ENCODE results near the gene GPR158.

The GPR158 gene

GRCh38 chr10:25388188-25388861 lies 213.5 kb downstream of the GPR158 start:
- DNase-seq (ENCODE audit: low read depth in 1 of 2, low spot score in 1 of 2): no peak

GRCh38 chr10:25388862-25389206 lies 214.0 kb downstream of the GPR158 start:
- no peak for DNase-seq (ENCODE audit: low read depth in 1 of 2, low spot score in 1 of 2)

GRCh38 chr10:25390733-25391132 lies 215.9 kb downstream of the GPR158 start:
- no peak for DNase-seq (ENCODE audit: low read depth in 1 of 2, low spot score in 1 of 2)

GRCh38 chr10:25392132-25392531 lies 217.3 kb downstream of the GPR158 start:
- no peak for DNase-seq (ENCODE audit: low read depth in 1 of 2, low spot score in 1 of 2)

GRCh38 chr10:25393621-25394020 lies 218.8 kb downstream of the GPR158 start:
- DNase-seq (ENCODE audit: low read depth in 1 of 2, low spot score in 1 of 2): no peak

GRCh38 chr10:25398680-25399079 lies 223.9 kb downstream of the GPR158 start:
- DNase-seq (ENCODE audit: low read depth in 1 of 2, low spot score in 1 of 2): no peak

- no peak for DNase-seq (ENCODE audit: low read depth in 1 of 2, low spot score in 1 of 2)
These were observed 231.1 kb downstream of the GPR158 start for GRCh38 chr10:25405871-25406270.

GRCh38 chr10:25417611-25418010 lies 242.8 kb downstream of the GPR158 start:
- DNase-seq (ENCODE audit: low read depth in 1 of 2, low spot score in 1 of 2): no peak

GRCh38 chr10:25425776-25426175 lies 251.0 kb downstream of the GPR158 start:
- no peak for DNase-seq (ENCODE audit: low read depth in 1 of 2, low spot score in 1 of 2)

- no peak for DNase-seq (ENCODE audit: low read depth in 1 of 2, low spot score in 1 of 2)
These were observed 261.6 kb downstream of the GPR158 start for GRCh38 chr10:25436431-25436830.

- no peak for DNase-seq (ENCODE audit: low read depth in 1 of 2, low spot score in 1 of 2)
These were observed 266.5 kb downstream of the GPR158 start for GRCh38 chr10:25441270-25441669.

- DNase-seq (ENCODE audit: low read depth in 1 of 2, low spot score in 1 of 2): no peak
These were observed 269.5 kb downstream of the GPR158 start for GRCh38 chr10:25444266-25444665.

GRCh38 chr10:25451401-25451800 lies 276.6 kb downstream of the GPR158 start:
- DNase-seq (ENCODE audit: low read depth in 1 of 2, low spot score in 1 of 2): no peak

- no peak for DNase-seq (ENCODE audit: low read depth in 1 of 2, low spot score in 1 of 2)
These were observed 278.8 kb downstream of the GPR158 start for GRCh38 chr10:25453619-25454018.

- DNase-seq (ENCODE audit: low read depth in 1 of 2, low spot score in 1 of 2): no peak
These were observed 281.3 kb downstream of the GPR158 start for GRCh38 chr10:25455980-25456567.

GRCh38 chr10:25457552-25457951 lies 282.8 kb downstream of the GPR158 start:
- no peak for DNase-seq (ENCODE audit: low read depth in 1 of 2, low spot score in 1 of 2)

GRCh38 chr10:25465582-25466372 lies 291.0 kb downstream of the GPR158 start:
- DNase-seq (ENCODE audit: low read depth in 1 of 2, low spot score in 1 of 2): no peak

GRCh38 chr10:25467881-25468280 lies 293.1 kb downstream of the GPR158 start:
- no peak for DNase-seq (ENCODE audit: low read depth in 1 of 2, low spot score in 1 of 2)

GRCh38 chr10:25481467-25481866 lies 306.7 kb downstream of the GPR158 start:
- DNase-seq (ENCODE audit: low read depth in 1 of 2, low spot score in 1 of 2): no peak

GRCh38 chr10:25483999-25484398 lies 309.2 kb downstream of the GPR158 start:
- DNase-seq (ENCODE audit: low read depth in 1 of 2, low spot score in 1 of 2): no peak

- no peak for DNase-seq (ENCODE audit: low read depth in 1 of 2, low spot score in 1 of 2)
These were observed 312.5 kb downstream of the GPR158 start for GRCh38 chr10:25487266-25487665.

- no peak for DNase-seq (ENCODE audit: low read depth in 1 of 2, low spot score in 1 of 2)
These were observed 317.2 kb downstream of the GPR158 start for GRCh38 chr10:25492040-25492439.
